GM23338 (cell line): ENCODE data around the gene TRIM23. TPM values are rescaled to one million over a fixed set of nuclear protein-coding genes. Genes with fewer than 3 reads are reported as not detected.

Experiments used
- ATAC-seq: fragments of 200-7000 bp; cut with Tn5 transposase; 3 replicates; pipeline ENCODE4 v1.9.1; 2020
- DNase-seq: peaks from one replicate; pipeline ENCODE4 v3.0.0-alpha.2; 2015; ENCODE audit warnings: low spot score
- H2AFZ ChIP-seq: fragments of 200-600 bp; sonication (generic); 2 replicates; pipeline ENCODE4 v1.8.0; 2016; ENCODE audit warnings: antibody characterized with exemption, mild to moderate bottlenecking, moderate library complexity
- H3F3A ChIP-seq: fragments of 200-600 bp; sonication (generic); replicated peaks from 2 replicates; pipeline ENCODE4 v1.8.0; 2017; ENCODE audit warnings: antibody characterized with exemption, mixed run types, low read depth
- H3K27ac ChIP-seq: fragments of 200-600 bp; sonication (generic); 2 replicates; pipeline ENCODE4 v1.6.1; 2016; ENCODE audit warnings: low read depth
- H3K27me3 ChIP-seq: fragments of 200-600 bp; sonication (generic); 2 replicates; pipeline ENCODE4 v1.8.0; 2016; ENCODE audit warnings: mild to moderate bottlenecking, mixed run types, moderate library complexity; ENCODE audit not compliant: insufficient read depth
- H3K36me3 ChIP-seq: fragments of 200-600 bp; sonication (generic); 2 replicates; pipeline ENCODE4 v1.8.0; 2016; ENCODE audit warnings: mild to moderate bottlenecking; ENCODE audit not compliant: insufficient read depth
- H3K4me1 ChIP-seq: fragments of 200-600 bp; sonication (generic); 2 replicates; pipeline ENCODE4 v1.8.0; 2016; ENCODE audit warnings: mild to moderate bottlenecking, moderate library complexity; ENCODE audit not compliant: insufficient read depth
- H3K4me2 ChIP-seq: fragments of 200-600 bp; sonication (generic); 2 replicates; pipeline ENCODE4 v1.7.1; 2017; ENCODE audit warnings: mixed run types
- H3K4me3 ChIP-seq: fragments of 200-600 bp; sonication (generic); 2 replicates; pipeline ENCODE4 v1.6.1; 2016; ENCODE audit warnings: mixed run types
- H3K79me2 ChIP-seq: fragments of 200-600 bp; sonication (generic); replicated peaks from 2 replicates; pipeline ENCODE4 v1.8.0; 2017; ENCODE audit warnings: mild to moderate bottlenecking; ENCODE audit not compliant: insufficient read depth
- H3K9me2 ChIP-seq: fragments of 200-600 bp; sonication (generic); 2 replicates; pipeline ENCODE4 v1.8.0; 2017; ENCODE audit not compliant: insufficient read depth
- H4K20me1 ChIP-seq: fragments of 200-600 bp; sonication (generic); replicated peaks from 2 replicates; pipeline ENCODE4 v1.8.0; 2017; ENCODE audit warnings: mild to moderate bottlenecking; ENCODE audit not compliant: insufficient read depth
- H3K27ac Mint-ChIP-seq: 2 replicates; pipeline ENCODE4 v1.8.0; 2020; ENCODE audit warnings: inconsistent platforms, mild to moderate bottlenecking, moderate library complexity, mixed read lengths
- H3K27me3 Mint-ChIP-seq: 3 replicates; pipeline ENCODE4 v1.8.0; 2022; ENCODE audit warnings: low read depth, mild to moderate bottlenecking, moderate library complexity, mixed read lengths, inconsistent platforms; ENCODE audit not compliant: insufficient read depth, poor library complexity
- H3K36me3 Mint-ChIP-seq: 3 replicates; pipeline ENCODE4 v1.8.0; 2021; ENCODE audit warnings: low read depth, mild to moderate bottlenecking, inconsistent platforms, moderate library complexity, mixed read lengths
- H3K4me1 Mint-ChIP-seq: 3 replicates; pipeline ENCODE4 v1.8.0; 2020; ENCODE audit warnings: mild to moderate bottlenecking, inconsistent platforms, mixed read lengths
- H3K4me3 Mint-ChIP-seq: 3 replicates; pipeline ENCODE4 v1.8.0; 2021; ENCODE audit warnings: moderate library complexity, mild to moderate bottlenecking, inconsistent platforms, mixed read lengths
- H3K9me3 Mint-ChIP-seq: 3 replicates; pipeline ENCODE4 v1.8.0; 2020; ENCODE audit warnings: moderate library complexity, mild to moderate bottlenecking, inconsistent platforms, mixed read lengths
- EZH2 ChIP-seq: fragments of 200-600 bp; sonication (generic); IDR thresholded peaks from one replicate; pipeline ENCODE4 v1.8.0; 2017; ENCODE audit warnings: antibody characterized with exemption, mild to moderate bottlenecking, low read depth; ENCODE audit not compliant: unreplicated experiment
- EZH2phosphoT487 ChIP-seq: fragments of 200-600 bp; sonication (generic); IDR thresholded peaks from one replicate; pipeline ENCODE4 v1.8.1; 2018; ENCODE audit warnings: antibody characterized with exemption; ENCODE audit not compliant: unreplicated experiment
- JUNB ChIP-seq: IDR thresholded peaks from one replicate; pipeline ENCODE4 v1.6.1; 2016; ENCODE audit warnings: antibody characterized with exemption; ENCODE audit not compliant: unreplicated experiment
- NANOG ChIP-seq: IDR thresholded peaks from 2 replicates; pipeline ENCODE4 v1.6.1; 2016; ENCODE audit warnings: antibody characterized with exemption, borderline replicate concordance
- ZNF114 ChIP-seq: fragments of 250-450 bp; sonication (Bioruptor Pico); IDR thresholded peaks from 2 replicates; pipeline ENCODE4 v1.5.0; 2020; ENCODE audit warnings: mild to moderate bottlenecking, moderate library complexity
- ZNF331 ChIP-seq: fragments of 250-450 bp; sonication (Bioruptor Pico); IDR thresholded peaks from 2 replicates; pipeline ENCODE4 v1.5.0; 2020; ENCODE audit warnings: low read depth, mild to moderate bottlenecking, moderate library complexity
- polyA plus RNA-seq: library from polyadenylated mRNA; unstranded; fragments of >200 nt; fragmentation: Nextera tagmentation; extraction: Ambion mirVana; gene quantifications from 2 replicates; pipeline ENCODE4 v1.2.1, GENCODE V29; 2016
- total RNA-seq: library from RNA; depleted of rRNA; stranded (reverse); fragments of >200 nt; shearing (Covaris generic); gene quantifications from 2 replicates; pipeline ENCODE4 v1.2.3, GENCODE V29; 2014
- TF ChIP-seq, protein P1 (sequence below): fragments of 250-450 bp; sonication (Bioruptor Pico); IDR thresholded peaks from 2 replicates; pipeline ENCODE4 v1.5.0; 2020; ENCODE audit warnings: mild to moderate bottlenecking, moderate library complexity
- TF ChIP-seq, protein P2 (sequence below): IDR thresholded peaks from one replicate; pipeline ENCODE4 v1.6.1; 2018; ENCODE audit warnings: antibody characterized with exemption; ENCODE audit not compliant: unreplicated experiment

Gene TRIM23
- total and polyA plus RNA-seq, 2 experiments from 2014 or later: 5.4 to 10.4 TPM

DNA sequence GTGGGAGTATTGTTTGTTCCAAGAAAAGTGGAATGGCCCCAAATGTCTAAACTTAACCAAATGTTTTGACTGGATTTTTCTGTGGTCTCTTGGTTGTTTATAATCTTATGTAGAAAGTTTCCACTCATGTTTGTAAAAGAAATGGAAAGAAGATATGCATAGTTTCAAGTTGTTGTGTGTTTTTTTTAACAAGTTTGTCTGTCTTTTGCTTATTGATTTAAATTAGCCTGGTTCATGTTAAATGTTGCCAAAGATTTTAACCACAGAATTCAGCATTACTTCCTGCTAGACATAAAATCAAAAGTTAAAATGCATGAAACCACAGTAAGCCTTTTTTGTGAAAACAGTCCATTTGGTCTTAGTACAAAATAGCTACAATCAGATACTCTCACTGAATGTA is 47.0 kb downstream of the TRIM23 start (continued):
- TF ChIP-seq, protein P1, sequence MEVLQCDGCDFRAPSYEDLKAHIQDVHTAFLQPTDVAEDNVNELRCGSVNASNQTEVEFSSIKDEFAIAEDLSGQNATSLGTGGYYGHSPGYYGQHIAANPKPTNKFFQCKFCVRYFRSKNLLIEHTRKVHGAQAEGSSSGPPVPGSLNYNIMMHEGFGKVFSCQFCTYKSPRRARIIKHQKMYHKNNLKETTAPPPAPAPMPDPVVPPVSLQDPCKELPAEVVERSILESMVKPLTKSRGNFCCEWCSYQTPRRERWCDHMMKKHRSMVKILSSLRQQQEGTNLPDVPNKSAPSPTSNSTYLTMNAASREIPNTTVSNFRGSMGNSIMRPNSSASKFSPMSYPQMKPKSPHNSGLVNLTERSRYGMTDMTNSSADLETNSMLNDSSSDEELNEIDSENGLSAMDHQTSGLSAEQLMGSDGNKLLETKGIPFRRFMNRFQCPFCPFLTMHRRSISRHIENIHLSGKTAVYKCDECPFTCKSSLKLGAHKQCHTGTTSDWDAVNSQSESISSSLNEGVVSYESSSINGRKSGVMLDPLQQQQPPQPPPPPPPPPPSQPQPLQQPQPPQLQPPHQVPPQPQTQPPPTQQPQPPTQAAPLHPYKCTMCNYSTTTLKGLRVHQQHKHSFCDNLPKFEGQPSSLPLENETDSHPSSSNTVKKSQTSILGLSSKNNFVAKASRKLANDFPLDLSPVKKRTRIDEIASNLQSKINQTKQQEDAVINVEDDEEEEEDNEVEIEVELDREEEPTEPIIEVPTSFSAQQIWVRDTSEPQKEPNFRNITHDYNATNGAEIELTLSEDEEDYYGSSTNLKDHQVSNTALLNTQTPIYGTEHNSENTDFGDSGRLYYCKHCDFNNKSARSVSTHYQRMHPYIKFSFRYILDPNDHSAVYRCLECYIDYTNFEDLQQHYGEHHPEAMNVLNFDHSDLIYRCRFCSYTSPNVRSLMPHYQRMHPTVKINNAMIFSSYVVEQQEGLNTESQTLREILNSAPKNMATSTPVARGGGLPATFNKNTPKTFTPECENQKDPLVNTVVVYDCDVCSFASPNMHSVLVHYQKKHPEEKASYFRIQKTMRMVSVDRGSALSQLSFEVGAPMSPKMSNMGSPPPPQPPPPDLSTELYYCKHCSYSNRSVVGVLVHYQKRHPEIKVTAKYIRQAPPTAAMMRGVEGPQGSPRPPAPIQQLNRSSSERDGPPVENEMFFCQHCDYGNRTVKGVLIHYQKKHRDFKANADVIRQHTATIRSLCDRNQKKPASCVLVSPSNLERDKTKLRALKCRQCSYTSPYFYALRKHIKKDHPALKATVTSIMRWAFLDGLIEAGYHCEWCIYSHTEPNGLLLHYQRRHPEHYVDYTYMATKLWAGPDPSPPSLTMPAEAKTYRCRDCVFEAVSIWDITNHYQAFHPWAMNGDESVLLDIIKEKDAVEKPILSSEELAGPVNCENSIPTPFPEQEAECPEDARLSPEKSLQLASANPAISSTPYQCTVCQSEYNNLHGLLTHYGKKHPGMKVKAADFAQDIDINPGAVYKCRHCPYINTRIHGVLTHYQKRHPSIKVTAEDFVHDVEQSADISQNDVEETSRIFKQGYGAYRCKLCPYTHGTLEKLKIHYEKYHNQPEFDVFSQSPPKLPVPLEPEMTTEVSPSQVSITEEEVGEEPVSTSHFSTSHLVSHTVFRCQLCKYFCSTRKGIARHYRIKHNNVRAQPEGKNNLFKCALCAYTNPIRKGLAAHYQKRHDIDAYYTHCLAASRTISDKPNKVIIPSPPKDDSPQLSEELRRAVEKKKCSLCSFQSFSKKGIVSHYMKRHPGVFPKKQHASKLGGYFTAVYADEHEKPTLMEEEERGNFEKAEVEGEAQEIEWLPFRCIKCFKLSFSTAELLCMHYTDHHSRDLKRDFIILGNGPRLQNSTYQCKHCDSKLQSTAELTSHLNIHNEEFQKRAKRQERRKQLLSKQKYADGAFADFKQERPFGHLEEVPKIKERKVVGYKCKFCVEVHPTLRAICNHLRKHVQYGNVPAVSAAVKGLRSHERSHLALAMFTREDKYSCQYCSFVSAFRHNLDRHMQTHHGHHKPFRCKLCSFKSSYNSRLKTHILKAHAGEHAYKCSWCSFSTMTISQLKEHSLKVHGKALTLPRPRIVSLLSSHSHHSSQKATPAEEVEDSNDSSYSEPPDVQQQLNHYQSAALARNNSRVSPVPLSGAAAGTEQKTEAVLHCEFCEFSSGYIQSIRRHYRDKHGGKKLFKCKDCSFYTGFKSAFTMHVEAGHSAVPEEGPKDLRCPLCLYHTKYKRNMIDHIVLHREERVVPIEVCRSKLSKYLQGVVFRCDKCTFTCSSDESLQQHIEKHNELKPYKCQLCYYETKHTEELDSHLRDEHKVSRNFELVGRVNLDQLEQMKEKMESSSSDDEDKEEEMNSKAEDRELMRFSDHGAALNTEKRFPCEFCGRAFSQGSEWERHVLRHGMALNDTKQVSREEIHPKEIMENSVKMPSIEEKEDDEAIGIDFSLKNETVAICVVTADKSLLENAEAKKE: no peak
- TF ChIP-seq NANOG (no peak), EZH2 (no peak), ZNF331 (CRISPR knock-in tag) (no peak), ZNF114 (no peak), EZH2phosphoT487 (no peak)

DNA sequence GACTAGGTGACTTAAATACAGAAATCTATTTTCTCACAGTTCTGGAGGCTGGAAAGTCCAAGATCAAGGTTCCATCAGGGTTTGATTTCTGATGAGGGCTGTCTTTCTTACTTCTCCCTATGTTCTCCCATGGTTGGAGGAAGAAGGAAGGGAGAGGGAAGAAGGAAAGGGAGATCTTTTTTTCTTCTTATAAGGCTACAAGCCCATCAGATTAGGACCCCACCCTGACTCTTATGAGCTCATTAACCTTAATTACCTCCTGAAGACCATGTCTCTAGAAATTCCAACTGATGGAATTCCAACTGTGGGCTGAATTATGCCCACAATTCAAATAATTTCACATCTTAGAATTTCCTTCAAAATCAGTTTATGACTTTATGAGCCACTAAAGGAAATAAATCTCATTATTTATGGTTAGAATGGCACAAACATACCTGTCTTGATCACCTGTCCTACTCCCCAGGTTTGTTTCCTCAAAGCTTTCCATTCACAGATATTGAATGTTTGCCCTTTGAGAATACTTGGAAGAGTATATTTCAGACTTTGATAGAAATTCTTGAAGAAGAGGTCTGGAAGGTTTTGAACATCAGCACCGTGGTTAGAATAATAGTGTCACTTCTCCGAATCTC is 53.4 kb downstream of the TRIM23 start:
- peaks cover 4% of the 10 kb centered on the region; the same call in 1 of the 2 replicates for H4K20me1 ChIP-seq
- Mint-ChIP-seq H3K4me1 (no peaks in the 10 kb centered on the region), H3K9me3 (no peaks in the 10 kb centered on the region), H3K27me3 (no peaks in the 10 kb centered on the region), H3K27ac (no peak overlapping the region), H3K36me3 (peaks cover 17% of the 10 kb centered on the region; the same call in 2 of the 3 replicates), H3K4me3 (no peak overlapping the region)
- peaks cover 20% of the 10 kb centered on the region for H3K79me2 ChIP-seq
- no peaks in the 10 kb centered on the region for H3F3A ChIP-seq
- H3K9me2 ChIP-seq: no peaks in the 10 kb centered on the region
- no peak for ATAC-seq
- H3K4me3 ChIP-seq: no peak overlapping the region
- no peak overlapping the region for H3K27ac ChIP-seq
- peaks cover 12% of the 10 kb centered on the region; the same call in 1 of the 2 replicates for H3K36me3 ChIP-seq
- no peak overlapping the region for H3K4me2 ChIP-seq
- no peaks in the 10 kb centered on the region for H3K4me1 ChIP-seq
- H2AFZ ChIP-seq: no peak overlapping the region
- DNase-seq: no peak
- H3K27me3 ChIP-seq: no peaks in the 10 kb centered on the region
- TF ChIP-seq JUNB (no peak), EZH2phosphoT487 (no peak), EZH2 (no peak), NANOG (no peak)
- TF ChIP-seq, protein P2, sequence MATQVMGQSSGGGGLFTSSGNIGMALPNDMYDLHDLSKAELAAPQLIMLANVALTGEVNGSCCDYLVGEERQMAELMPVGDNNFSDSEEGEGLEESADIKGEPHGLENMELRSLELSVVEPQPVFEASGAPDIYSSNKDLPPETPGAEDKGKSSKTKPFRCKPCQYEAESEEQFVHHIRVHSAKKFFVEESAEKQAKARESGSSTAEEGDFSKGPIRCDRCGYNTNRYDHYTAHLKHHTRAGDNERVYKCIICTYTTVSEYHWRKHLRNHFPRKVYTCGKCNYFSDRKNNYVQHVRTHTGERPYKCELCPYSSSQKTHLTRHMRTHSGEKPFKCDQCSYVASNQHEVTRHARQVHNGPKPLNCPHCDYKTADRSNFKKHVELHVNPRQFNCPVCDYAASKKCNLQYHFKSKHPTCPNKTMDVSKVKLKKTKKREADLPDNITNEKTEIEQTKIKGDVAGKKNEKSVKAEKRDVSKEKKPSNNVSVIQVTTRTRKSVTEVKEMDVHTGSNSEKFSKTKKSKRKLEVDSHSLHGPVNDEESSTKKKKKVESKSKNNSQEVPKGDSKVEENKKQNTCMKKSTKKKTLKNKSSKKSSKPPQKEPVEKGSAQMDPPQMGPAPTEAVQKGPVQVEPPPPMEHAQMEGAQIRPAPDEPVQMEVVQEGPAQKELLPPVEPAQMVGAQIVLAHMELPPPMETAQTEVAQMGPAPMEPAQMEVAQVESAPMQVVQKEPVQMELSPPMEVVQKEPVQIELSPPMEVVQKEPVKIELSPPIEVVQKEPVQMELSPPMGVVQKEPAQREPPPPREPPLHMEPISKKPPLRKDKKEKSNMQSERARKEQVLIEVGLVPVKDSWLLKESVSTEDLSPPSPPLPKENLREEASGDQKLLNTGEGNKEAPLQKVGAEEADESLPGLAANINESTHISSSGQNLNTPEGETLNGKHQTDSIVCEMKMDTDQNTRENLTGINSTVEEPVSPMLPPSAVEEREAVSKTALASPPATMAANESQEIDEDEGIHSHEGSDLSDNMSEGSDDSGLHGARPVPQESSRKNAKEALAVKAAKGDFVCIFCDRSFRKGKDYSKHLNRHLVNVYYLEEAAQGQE: no peak
